SK-N-MC (cell line): ENCODE data around the gene SNCA.

ENCODE experiments used
- DNase-seq: peaks from one replicate; pipeline ENCODE4 v3.0.0-alpha.2; 2011; ENCODE audit warnings: low read depth, low spot score
- H3K27ac ChIP-seq: fragments of 200-600 bp; sonication (generic); 2 replicates; pipeline ENCODE4 v1.5.1; 2016; ENCODE audit warnings: mixed run types
- H3K36me3 ChIP-seq: fragments of 200-600 bp; sonication (generic); 2 replicates; pipeline ENCODE4 v1.6.1; 2017; ENCODE audit warnings: antibody characterized with exemption, low read length, mixed read lengths; ENCODE audit not compliant: insufficient read depth
- H3K4me3 ChIP-seq: fragments of 200-600 bp; sonication (generic); 2 replicates; pipeline ENCODE4 v1.5.1; 2016
- H3K9ac ChIP-seq: fragments of 200-600 bp; sonication (generic); 2 replicates; pipeline ENCODE4 v1.8.0; 2017; ENCODE audit warnings: mixed run types, mixed read lengths; ENCODE audit not compliant: insufficient read length
- H3K9me3 ChIP-seq: fragments of 200-600 bp; sonication (generic); 2 replicates; pipeline ENCODE4 v1.6.1; 2017; ENCODE audit warnings: low read depth, mild to moderate bottlenecking, antibody characterized with exemption, low read length, moderate library complexity, mixed read lengths
- EZH2 ChIP-seq: fragments of 200-600 bp; sonication (generic); IDR thresholded peaks from one replicate; pipeline ENCODE4 v1.6.1; 2017; ENCODE audit warnings: antibody characterized with exemption
- FOXP2 ChIP-seq: optimal IDR thresholded peaks from 2 replicates; pipeline ENCODE3; 2011; ENCODE audit warnings: mild to moderate bottlenecking, moderate library complexity; ENCODE audit not compliant: insufficient read depth; ENCODE audit errors: extremely low read length, control extremely low read depth
- POLR2AphosphoS5 ChIP-seq: IDR thresholded peaks from 2 replicates; pipeline ENCODE4 v1.6.1; 2012; ENCODE audit warnings: mild to moderate bottlenecking, low read depth, low read length, borderline replicate concordance

The SNCA gene

GRCh38 chr4:89855236-89855635 lies 18.3 kb upstream of the SNCA start:
- DNase-seq: no peak
- no peak for TF ChIP-seq POLR2AphosphoS5
- TF ChIP-seq EZH2: no peak
- no peak for TF ChIP-seq FOXP2

GRCh38 chr4:89847571-89848325 lies 10.8 kb upstream of the SNCA start:
- TF ChIP-seq EZH2 (no peak), FOXP2 (no peak), POLR2AphosphoS5 (no peak)
- Histone ChIP-seq H3K27ac (no peak overlapping the region), H3K9me3 (no peaks in the 10 kb centered on the region), H3K4me3 (no peak overlapping the region), H3K36me3 (no peaks in the 10 kb centered on the region), H3K9ac (no peak overlapping the region)
- DNase-seq: no peak

More at GRCh38 chr4:89855236-89855635, 18.3 kb upstream of the SNCA start:
- H3K27ac ChIP-seq: no peak overlapping the region
- H3K36me3 ChIP-seq: no peaks in the 10 kb centered on the region
- no peaks in the 10 kb centered on the region for H3K9me3 ChIP-seq
- H3K9ac ChIP-seq: no peak overlapping the region
- no peak overlapping the region for H3K4me3 ChIP-seq

- Histone ChIP-seq H3K4me3 (no peak overlapping the region), H3K36me3 (0 out of 2 replicates have a peak, but pooled peaks cover 5% of the 10 kb centered on the region), H3K9me3 (no peaks in the 10 kb centered on the region), H3K27ac (no peak overlapping the region), H3K9ac (no peak overlapping the region)
- DNase-seq: no peak
- TF ChIP-seq POLR2AphosphoS5: no peak
- no peak for TF ChIP-seq FOXP2
- no peak for TF ChIP-seq EZH2
Observed at GRCh38 chr4:89839558-89839957, 2.6 kb upstream of the SNCA start.

GRCh38 chr4:89837993-89838390 lies 1.0 kb upstream of the SNCA start:
- Histone ChIP-seq H3K9me3 (no peaks in the 10 kb centered on the region), H3K9ac (no peak overlapping the region), H3K4me3 (peak overlapping the region; percentile 91), H3K36me3 (peaks cover 7% of the 10 kb centered on the region; the same call in 1 of the 2 replicates), H3K27ac (no peak overlapping the region)
- no peak for DNase-seq
- TF ChIP-seq POLR2AphosphoS5 (no peak), EZH2 (no peak)

GRCh38 chr4:89837385-89837992 lies 528 bp upstream of the SNCA start:
- TF ChIP-seq POLR2AphosphoS5 (no peak), FOXP2 (no peak), EZH2 (no peak)
- no peak overlapping the region for H3K27ac ChIP-seq
- no peak for DNase-seq
- peaks cover 7% of the 10 kb centered on the region; the same call in 1 of the 2 replicates for H3K36me3 ChIP-seq
- peak overlapping the region; percentile 91 for H3K4me3 ChIP-seq
- H3K9me3 ChIP-seq: no peaks in the 10 kb centered on the region
- no peak overlapping the region for H3K9ac ChIP-seq

- DNase-seq: no peak
- TF ChIP-seq FOXP2 (no peak), EZH2 (no peak), POLR2AphosphoS5 (no peak)
- Histone ChIP-seq H3K36me3 (peaks cover 10% of the 10 kb centered on the region; the same call in 1 of the 2 replicates), H3K9me3 (no peaks in the 10 kb centered on the region), H3K9ac (peak overlapping the region; percentile 77), H3K4me3 (peak overlapping the region; percentile 91), H3K27ac (no peak overlapping the region)
Observed at GRCh38 chr4:89836031-89836745, 773 bp downstream of the SNCA start.

GRCh38 chr4:89835413-89835812 lies 1.5 kb downstream of the SNCA start:
- TF ChIP-seq FOXP2 (no peak), EZH2 (no peak), POLR2AphosphoS5 (no peak)
- Histone ChIP-seq H3K9me3 (no peaks in the 10 kb centered on the region), H3K36me3 (peaks cover 12% of the 10 kb centered on the region; the same call in 1 of the 2 replicates), H3K4me3 (peak overlapping the region; percentile 91; the same call in 1 of the 2 replicates), H3K9ac (no peak overlapping the region), H3K27ac (no peak overlapping the region)
- DNase-seq: no peak
